Neural progenitor cell (in vitro differentiated cells): ENCODE measurements around the gene MAP4K1. TPM values are rescaled to one million over a fixed set of nuclear protein-coding genes. Genes with fewer than 3 reads are reported as not detected.
"Not testable (repeated sequence)": the region's sequence is repeated elsewhere in the genome, so short reads cannot be mapped to it uniquely, and the experiment has no call there.

Experiments
- DNase-seq: peaks from one replicate; pipeline ENCODE4 v3.0.0-alpha.2; 2016; ENCODE audit warnings: low spot score
- H2AFZ ChIP-seq: fragments of 200-600 bp; sonication (generic); replicated peaks from 2 replicates; pipeline ENCODE4 v1.6.1; 2016; ENCODE audit warnings: antibody characterized with exemption
- H3F3A ChIP-seq: fragments of 200-600 bp; sonication (generic); 2 replicates; pipeline ENCODE4 v1.6.1; 2016; ENCODE audit warnings: antibody characterized with exemption, low read depth
- H3K27ac ChIP-seq: fragments of 200-600 bp; sonication (generic); 2 replicates; pipeline ENCODE4 v1.5.1; 2016; ENCODE audit warnings: mild to moderate bottlenecking
- H3K27me3 ChIP-seq: fragments of 200-600 bp; sonication (generic); 2 replicates; pipeline ENCODE4 v1.6.1; 2016; ENCODE audit warnings: mild to moderate bottlenecking, moderate library complexity
- H3K36me3 ChIP-seq: fragments of 200-600 bp; sonication (generic); 2 replicates; pipeline ENCODE4 v1.5.1; 2016
- H3K4me1 ChIP-seq: fragments of 200-600 bp; sonication (generic); 2 replicates; pipeline ENCODE4 v1.6.1; 2016; ENCODE audit warnings: mixed run types
- H3K4me2 ChIP-seq: fragments of 200-600 bp; sonication (generic); 2 replicates; pipeline ENCODE4 v1.6.1; 2016
- H3K4me3 ChIP-seq: fragments of 200-600 bp; sonication (generic); 2 replicates; pipeline ENCODE4 v1.5.1; 2016
- H3K79me2 ChIP-seq: fragments of 200-600 bp; sonication (generic); 2 replicates; pipeline ENCODE4 v1.6.1; 2016; ENCODE audit warnings: low read depth
- H3K9ac ChIP-seq: fragments of 200-600 bp; sonication (generic); 2 replicates; pipeline ENCODE4 v1.6.1; 2016
- H3K9me3 ChIP-seq: fragments of 200-600 bp; sonication (generic); 2 replicates; pipeline ENCODE4 v1.5.1; 2016; ENCODE audit warnings: low read depth
- H4K20me1 ChIP-seq: fragments of 200-600 bp; sonication (generic); 2 replicates; pipeline ENCODE4 v1.6.1; 2016; ENCODE audit warnings: low read depth
- H3K27ac Mint-ChIP-seq: 3 replicates; pipeline ENCODE4 v1.8.0; 2021; ENCODE audit warnings: mixed read lengths
- H3K27me3 Mint-ChIP-seq: 2 replicates; pipeline ENCODE4 v1.8.0; 2022; ENCODE audit warnings: low read depth, mild to moderate bottlenecking, inconsistent platforms, moderate library complexity, mixed read lengths; ENCODE audit not compliant: insufficient read depth
- H3K36me3 Mint-ChIP-seq: 3 replicates; pipeline ENCODE4 v1.8.0; 2021; ENCODE audit warnings: mixed read lengths
- H3K4me1 Mint-ChIP-seq: 3 replicates; pipeline ENCODE4 v1.8.0; 2021; ENCODE audit warnings: mixed read lengths
- H3K4me3 Mint-ChIP-seq: 3 replicates; pipeline ENCODE4 v1.8.0; 2021; ENCODE audit warnings: mild to moderate bottlenecking, moderate library complexity, mixed read lengths
- H3K9me3 Mint-ChIP-seq: 3 replicates; pipeline ENCODE4 v1.8.0; 2020; ENCODE audit warnings: mixed read lengths
- EZH2 ChIP-seq: fragments of 200-600 bp; sonication (generic); IDR thresholded peaks from 2 replicates; pipeline ENCODE4 v1.6.1; 2017; ENCODE audit warnings: antibody characterized with exemption, mild to moderate bottlenecking, moderate library complexity
- EZH2phosphoT487 ChIP-seq: fragments of 200-600 bp; sonication (generic); IDR thresholded peaks from 2 replicates; pipeline ENCODE4 v1.6.1; 2017; ENCODE audit warnings: antibody characterized with exemption
- total RNA-seq: library from RNA; depleted of rRNA; stranded (reverse); fragments of >200 nt; gene quantifications from 2 replicates; pipeline ENCODE4 v1.2.3, GENCODE V29; 2015; ENCODE audit warnings: low replicate concordance
- TF ChIP-seq, protein P1 (sequence below): fragments of 200-600 bp; sonication (generic); IDR thresholded peaks from 2 replicates; pipeline ENCODE4 v1.5.1; 2017; ENCODE audit warnings: antibody characterized with exemption, mild to moderate bottlenecking

MAP4K1 gene
- total RNA-seq, 1 donor from 2014 or later = 3.6 TPM

DNA sequence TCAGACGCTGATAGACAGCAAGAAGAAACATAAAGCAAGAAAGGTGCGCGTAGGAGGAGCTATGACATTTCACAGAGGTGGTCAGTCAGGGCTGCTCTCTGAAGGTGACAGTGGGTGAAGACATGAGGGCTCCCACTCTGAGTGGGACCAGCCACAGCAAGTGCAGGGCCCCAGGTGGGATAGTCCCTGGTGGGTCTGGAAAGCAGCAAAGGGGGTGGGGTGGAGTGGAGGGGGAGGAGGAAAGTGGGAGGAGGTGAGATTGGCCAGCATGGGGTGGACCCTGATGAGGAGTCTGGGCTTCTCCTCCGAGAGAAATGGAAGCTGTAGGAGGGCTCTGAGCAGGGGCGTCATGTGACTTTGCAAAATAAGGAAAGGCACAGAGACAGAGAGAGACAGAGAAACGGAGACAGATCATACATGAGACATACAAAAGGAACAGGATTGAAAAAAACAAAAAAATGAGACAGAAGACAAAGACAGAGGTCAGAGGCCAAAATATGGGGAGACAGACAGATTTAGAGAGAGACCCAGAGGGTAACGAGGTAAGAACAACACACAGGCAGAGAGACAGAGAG, 2.7 kb downstream of the MAP4K1 start:
- Histone ChIP-seq H2AFZ (no peak overlapping the region), H3K9ac (no peak overlapping the region), H3K27ac (no peak overlapping the region), H3K4me1 (peaks cover 10% of the 10 kb centered on the region), H3K4me3 (no peak overlapping the region), H4K20me1 (peaks cover 6% of the 10 kb centered on the region), H3K79me2 (peaks cover 11% of the 10 kb centered on the region), H3K27me3 (no peaks in the 10 kb centered on the region), H3K9me3 (no peaks in the 10 kb centered on the region), H3K36me3 (no peaks in the 10 kb centered on the region), H3K4me2 (no peak overlapping the region), H3F3A (peaks cover 7% of the 10 kb centered on the region)
- H3K27ac Mint-ChIP-seq = no peak overlapping the region
- H3K36me3 Mint-ChIP-seq = peaks cover 2% of the 10 kb centered on the region
- no peaks in the 10 kb centered on the region for H3K9me3 Mint-ChIP-seq
- H3K4me1 Mint-ChIP-seq = peaks cover 19% of the 10 kb centered on the region
- no peak for DNase-seq
- TF ChIP-seq EZH2 (no peak), EZH2phosphoT487 (no peak)
- TF ChIP-seq, protein P1, sequence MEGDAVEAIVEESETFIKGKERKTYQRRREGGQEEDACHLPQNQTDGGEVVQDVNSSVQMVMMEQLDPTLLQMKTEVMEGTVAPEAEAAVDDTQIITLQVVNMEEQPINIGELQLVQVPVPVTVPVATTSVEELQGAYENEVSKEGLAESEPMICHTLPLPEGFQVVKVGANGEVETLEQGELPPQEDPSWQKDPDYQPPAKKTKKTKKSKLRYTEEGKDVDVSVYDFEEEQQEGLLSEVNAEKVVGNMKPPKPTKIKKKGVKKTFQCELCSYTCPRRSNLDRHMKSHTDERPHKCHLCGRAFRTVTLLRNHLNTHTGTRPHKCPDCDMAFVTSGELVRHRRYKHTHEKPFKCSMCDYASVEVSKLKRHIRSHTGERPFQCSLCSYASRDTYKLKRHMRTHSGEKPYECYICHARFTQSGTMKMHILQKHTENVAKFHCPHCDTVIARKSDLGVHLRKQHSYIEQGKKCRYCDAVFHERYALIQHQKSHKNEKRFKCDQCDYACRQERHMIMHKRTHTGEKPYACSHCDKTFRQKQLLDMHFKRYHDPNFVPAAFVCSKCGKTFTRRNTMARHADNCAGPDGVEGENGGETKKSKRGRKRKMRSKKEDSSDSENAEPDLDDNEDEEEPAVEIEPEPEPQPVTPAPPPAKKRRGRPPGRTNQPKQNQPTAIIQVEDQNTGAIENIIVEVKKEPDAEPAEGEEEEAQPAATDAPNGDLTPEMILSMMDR = no peak
- peaks cover 7% of the 10 kb centered on the region for H3K27me3 Mint-ChIP-seq
- peak overlapping the region; percentile 1 for H3K4me3 Mint-ChIP-seq

DNA sequence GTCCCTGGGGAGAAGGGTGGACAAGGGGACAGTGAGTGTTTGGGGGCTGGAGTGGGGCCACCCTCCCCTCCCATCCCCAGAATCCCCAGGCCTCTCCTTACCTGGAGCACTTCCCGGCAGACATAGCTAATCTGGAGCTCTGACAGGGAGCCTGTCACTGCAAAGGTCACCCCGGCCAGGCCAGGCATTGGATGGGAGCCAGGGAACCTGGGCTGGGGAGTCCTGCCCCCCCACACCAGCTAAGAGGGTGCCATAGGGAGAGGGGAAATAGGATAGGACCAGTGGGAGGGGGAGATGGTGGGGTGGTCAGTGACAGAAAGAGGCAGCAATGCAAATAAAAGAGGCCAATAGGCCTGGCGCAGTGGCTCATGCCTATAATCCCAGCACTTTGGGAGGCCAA, 3.5 kb downstream of the MAP4K1 start:
- no peak overlapping the region for H3K9ac ChIP-seq
- DNase-seq = no peak
- H3K4me1 Mint-ChIP-seq = peaks cover 13% of the 10 kb centered on the region
- H4K20me1 ChIP-seq = no peaks in the 10 kb centered on the region
- no peaks in the 10 kb centered on the region for H3K36me3 ChIP-seq
- peaks cover 3% of the 10 kb centered on the region for H3K79me2 ChIP-seq
- H3K27me3 Mint-ChIP-seq = peaks cover 7% of the 10 kb centered on the region
- TF ChIP-seq EZH2 (no peak), EZH2phosphoT487 (no peak)
- TF ChIP-seq, protein P1 = no peak
- peaks cover 7% of the 10 kb centered on the region for H3F3A ChIP-seq
- H3K4me3 ChIP-seq = no peak overlapping the region
- H3K9me3 Mint-ChIP-seq = no peaks in the 10 kb centered on the region
- H3K27me3 ChIP-seq = no peaks in the 10 kb centered on the region
- H2AFZ ChIP-seq = no peak overlapping the region
- no peak overlapping the region for H3K27ac ChIP-seq
- H3K36me3 Mint-ChIP-seq = peaks cover 2% of the 10 kb centered on the region
- H3K4me2 ChIP-seq = no peak overlapping the region
- H3K9me3 ChIP-seq = no peaks in the 10 kb centered on the region
- H3K4me3 Mint-ChIP-seq = no peak overlapping the region
- no peak overlapping the region for H3K27ac Mint-ChIP-seq
- peaks cover 6% of the 10 kb centered on the region for H3K4me1 ChIP-seq

DNA sequence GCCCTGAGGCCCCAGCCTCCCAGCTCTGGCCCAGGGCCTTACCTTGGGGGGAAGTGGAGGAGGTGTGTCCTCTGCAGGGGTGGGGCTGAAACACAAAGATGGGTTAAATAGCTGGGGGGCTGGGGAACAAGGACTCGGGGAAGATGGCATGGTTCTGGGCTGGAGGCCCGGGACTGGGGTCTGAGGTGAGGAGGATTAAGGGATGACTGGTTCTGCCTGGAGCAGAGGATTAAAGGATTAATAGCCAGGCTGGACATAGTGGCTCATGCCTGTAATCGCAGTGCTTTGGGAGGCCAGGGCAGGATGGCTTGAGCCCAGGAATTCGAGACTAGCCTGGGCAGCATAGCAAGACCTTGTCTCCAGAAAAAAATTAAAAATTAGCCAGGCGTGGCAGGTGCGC, 11.6 kb downstream of the MAP4K1 start:
- no peak overlapping the region for H3K9ac ChIP-seq
- H3K4me1 ChIP-seq = no peaks in the 10 kb centered on the region
- H3K27me3 ChIP-seq = no peaks in the 10 kb centered on the region
- no peaks in the 10 kb centered on the region for H3K9me3 ChIP-seq
- Mint-ChIP-seq H3K9me3 (no peaks in the 10 kb centered on the region), H3K4me1 (peaks cover 2% of the 10 kb centered on the region), H3K4me3 (no peak overlapping the region), H3K27me3 (peaks cover 10% of the 10 kb centered on the region), H3K27ac (no peak overlapping the region), H3K36me3 (no peaks in the 10 kb centered on the region)
- H2AFZ ChIP-seq = no peak overlapping the region
- H3K79me2 ChIP-seq = no peaks in the 10 kb centered on the region
- H3K4me2 ChIP-seq = no peak overlapping the region
- no peak overlapping the region for H3K4me3 ChIP-seq
- no peaks in the 10 kb centered on the region for H3K36me3 ChIP-seq
- no peaks in the 10 kb centered on the region for H4K20me1 ChIP-seq
- TF ChIP-seq EZH2phosphoT487 (no peak), EZH2 (no peak)
- TF ChIP-seq, protein P1 = no peak
- peaks cover 15% of the 10 kb centered on the region for H3F3A ChIP-seq
- peak; percentile 62 for DNase-seq
- no peak overlapping the region for H3K27ac ChIP-seq

DNA sequence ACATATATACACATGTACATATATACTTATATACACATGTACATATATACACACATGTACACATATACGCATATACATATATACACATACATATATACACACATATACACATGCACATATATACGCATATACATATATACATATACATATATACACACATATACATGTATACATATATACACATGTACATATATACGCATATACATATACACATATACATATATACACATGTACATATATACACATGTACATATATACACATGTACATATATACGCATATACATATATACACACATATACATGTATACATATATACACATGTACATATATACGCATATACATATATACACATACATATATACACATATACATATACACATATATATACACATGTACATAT, 14.9 kb downstream of the MAP4K1 start:
- peaks cover 13% of the 10 kb centered on the region for H3K27me3 Mint-ChIP-seq

More for the DNA sequence above, 14.9 kb downstream of the MAP4K1 start:
- not testable (repeated sequence) for H3K4me3 Mint-ChIP-seq, H3K9ac ChIP-seq, H3K4me1 Mint-ChIP-seq, H3K36me3 ChIP-seq, DNase-seq, H3K27me3 ChIP-seq, H3K79me2 ChIP-seq, H3K27ac ChIP-seq, H3K4me2 ChIP-seq, H3K4me1 ChIP-seq, H2AFZ ChIP-seq, H3K4me3 ChIP-seq, H3K9me3 Mint-ChIP-seq, H3K36me3 Mint-ChIP-seq, H3K9me3 ChIP-seq, H4K20me1 ChIP-seq, H3K27ac Mint-ChIP-seq
- H3F3A ChIP-seq = peaks cover 15% of the 10 kb centered on the region
